NCI-H2171 (cell line): ENCODE results near the gene RASA3.
"Not testable (repeated sequence)": the region's sequence is repeated elsewhere in the genome, so short reads cannot be mapped to it uniquely, and the experiment has no call there.

ENCODE experiments used
- DNase-seq: peaks from one replicate; lab custom pipeline; 2025; lab: John Stamatoyannopoulos, UW

RASA3 gene

GRCh38 chr13:114127473-114128347 lies 4.7 kb downstream of the RASA3 start:
- no peak for DNase-seq

GRCh38 chr13:114126789-114127472 lies 5.5 kb downstream of the RASA3 start:
- no peak for DNase-seq

- not testable (repeated sequence) for DNase-seq
These were observed 6.3 kb downstream of the RASA3 start for GRCh38 chr13:114126086-114126485.

GRCh38 chr13:114125589-114125988 lies 6.8 kb downstream of the RASA3 start:
- DNase-seq = no peak

- no peak for DNase-seq
These were observed 7.5 kb downstream of the RASA3 start for GRCh38 chr13:114124921-114125320.

GRCh38 chr13:114124431-114124830 lies 8.0 kb downstream of the RASA3 start:
- DNase-seq = no peak

- DNase-seq = no peak
These were observed 8.5 kb downstream of the RASA3 start for GRCh38 chr13:114123876-114124275.

GRCh38 chr13:114123448-114123847 lies 9.0 kb downstream of the RASA3 start:
- DNase-seq = no peak

GRCh38 chr13:114122591-114123211 lies 9.7 kb downstream of the RASA3 start:
- no peak for DNase-seq

GRCh38 chr13:114122127-114122511 lies 10.3 kb downstream of the RASA3 start:
- DNase-seq = no peak

GRCh38 chr13:114121496-114122126 lies 10.8 kb downstream of the RASA3 start:
- DNase-seq = no peak

- DNase-seq = no peak
These were observed 11.4 kb downstream of the RASA3 start for GRCh38 chr13:114121031-114121430.

- DNase-seq = no peak
These were observed 11.8 kb downstream of the RASA3 start for GRCh38 chr13:114120591-114121011.

GRCh38 chr13:114119196-114119595 lies 13.2 kb downstream of the RASA3 start:
- no peak for DNase-seq

- DNase-seq = no peak
These were observed 13.8 kb downstream of the RASA3 start for GRCh38 chr13:114118511-114119123.

- no peak for DNase-seq
These were observed 14.3 kb downstream of the RASA3 start for GRCh38 chr13:114118086-114118485.

- not testable (repeated sequence) for DNase-seq
These were observed 15.0 kb downstream of the RASA3 start for GRCh38 chr13:114117341-114117874.

- no peak for DNase-seq
These were observed 15.7 kb downstream of the RASA3 start for GRCh38 chr13:114116734-114117133.

GRCh38 chr13:114115796-114116195 lies 16.6 kb downstream of the RASA3 start:
- DNase-seq = no peak

GRCh38 chr13:114115191-114115671 lies 17.2 kb downstream of the RASA3 start:
- DNase-seq = no peak

- DNase-seq = not testable (repeated sequence)
These were observed 17.8 kb downstream of the RASA3 start for GRCh38 chr13:114114666-114115065.
